Mesenchymal stem cell (in vitro differentiated cells and primary cell): ENCODE results near the gene HFM1.
"Not testable (repeated sequence)": the region's sequence is repeated elsewhere in the genome, so short reads cannot be mapped to it uniquely, and the experiment has no call there.

Source experiments
- DNase-seq: peaks from one replicate; pipeline ENCODE4 v3.0.0-alpha.2; 2013
- H2AFZ ChIP-seq: one replicate; pipeline ENCODE4 v1.6.1; 2013; ENCODE audit warnings: low read depth, mild to moderate bottlenecking, control low read depth, inconsistent platforms, low read length, moderate library complexity
- H2AK5ac ChIP-seq: 2 replicates; pipeline ENCODE4 v1.6.1; 2013; ENCODE audit warnings: low read length, moderate library complexity, mild to moderate bottlenecking, inconsistent platforms; ENCODE audit not compliant: severe bottlenecking
- H2BK120ac ChIP-seq: one replicate; pipeline ENCODE4 v1.6.1; 2013; ENCODE audit warnings: low read depth, mild to moderate bottlenecking, inconsistent platforms, low read length, moderate library complexity
- H2BK12ac ChIP-seq, 2 experiments: one replicate each; pipeline ENCODE4 v1.6.1; 2013; ENCODE audit warnings: inconsistent platforms in 2 of 2, low read length in 2 of 2, mild to moderate bottlenecking in 2 of 2, moderate library complexity in 2 of 2, control low read depth in 1 of 2
- H2BK15ac ChIP-seq: one replicate; pipeline ENCODE4 v1.6.1; 2013; ENCODE audit warnings: mild to moderate bottlenecking, low read depth, inconsistent platforms; ENCODE audit not compliant: poor library complexity, severe bottlenecking
- H2BK5ac ChIP-seq: 2 replicates; pipeline ENCODE4 v1.6.1; 2013; ENCODE audit warnings: low read depth, mild to moderate bottlenecking, low read length, control low read depth, inconsistent platforms; ENCODE audit not compliant: poor library complexity, severe bottlenecking
- H3K14ac ChIP-seq, 2 experiments: one replicate each; pipeline ENCODE4 v1.6.1; 2013; ENCODE audit warnings: inconsistent platforms in 2 of 2, low read length in 2 of 2, control low read depth in 1 of 2, mild to moderate bottlenecking in 1 of 2, moderate library complexity in 1 of 2
- H3K18ac ChIP-seq, 2 experiments: one replicate each; pipeline ENCODE4 v1.6.1; 2013; ENCODE audit warnings: inconsistent platforms in 2 of 2, low read length in 2 of 2, control low read depth in 1 of 2, low read depth in 1 of 2, mild to moderate bottlenecking in 1 of 2
- H3K23ac ChIP-seq, 2 experiments: one replicate each; pipeline ENCODE4 v1.6.1; 2013; ENCODE audit warnings: inconsistent platforms in 2 of 2, low read length in 2 of 2, mild to moderate bottlenecking in 2 of 2, moderate library complexity in 2 of 2, control low read depth in 1 of 2
- H3K27ac ChIP-seq: 2 replicates; pipeline ENCODE4 v1.5.1; 2013; ENCODE audit warnings: mild to moderate bottlenecking, moderate library complexity, low read length, control low read depth, inconsistent platforms; ENCODE audit not compliant: poor library complexity, severe bottlenecking
- H3K27me3 ChIP-seq, 2 experiments: 2 replicates each; pipeline versions ENCODE4 v1.6.1 to v1.7.0; 2013; ENCODE audit warnings: low read length in 2 of 2, mild to moderate bottlenecking in 2 of 2, moderate library complexity in 2 of 2, control low read depth in 1 of 2, inconsistent platforms in 1 of 2; ENCODE audit not compliant: control insufficient read depth in 1 of 2, insufficient read depth in 1 of 2
- H3K36me3 ChIP-seq, 2 experiments: 2 replicates each; pipeline versions ENCODE4 v1.6.1 to v1.7.0; 2013; ENCODE audit warnings: low read length in 2 of 2, control low read depth in 1 of 2, inconsistent platforms in 1 of 2, low read depth in 1 of 2, mild to moderate bottlenecking in 1 of 2; ENCODE audit not compliant: insufficient read depth in 2 of 2, control insufficient read depth in 1 of 2
- H3K4ac ChIP-seq, 2 experiments: one replicate each; pipeline ENCODE4 v1.6.1; 2013; ENCODE audit warnings: inconsistent platforms in 2 of 2, low read length in 2 of 2, mild to moderate bottlenecking in 2 of 2, moderate library complexity in 2 of 2, control low read depth in 1 of 2, low read depth in 1 of 2
- H3K4me1 ChIP-seq: 2 replicates; pipeline ENCODE4 v1.6.1; 2013; ENCODE audit warnings: low read depth, low read length, control low read depth; ENCODE audit not compliant: control insufficient read depth, insufficient read depth
- H3K4me2 ChIP-seq: 2 replicates; pipeline ENCODE4 v1.6.1; 2013; ENCODE audit warnings: low read length, mild to moderate bottlenecking, inconsistent platforms; ENCODE audit not compliant: poor library complexity, severe bottlenecking
- H3K4me3 ChIP-seq, 2 experiments: 2 replicates each; pipeline versions ENCODE4 v1.5.1 to v1.7.0; 2013; ENCODE audit warnings: low read length in 2 of 2, mild to moderate bottlenecking in 2 of 2, control low read depth in 1 of 2, low read depth in 1 of 2; ENCODE audit not compliant: insufficient read depth in 1 of 2
- H3K79me1 ChIP-seq: replicated peaks from 2 replicates; pipeline ENCODE4 v1.6.1; 2013; ENCODE audit warnings: mild to moderate bottlenecking, control low read depth, low read length, inconsistent platforms; ENCODE audit not compliant: poor library complexity, severe bottlenecking
- H3K9ac ChIP-seq: 2 replicates; pipeline ENCODE4 v1.7.0; 2013; ENCODE audit warnings: mild to moderate bottlenecking, low read length, moderate library complexity
- H3K9me3 ChIP-seq: 2 replicates; pipeline ENCODE4 v1.7.0; 2013; ENCODE audit warnings: mild to moderate bottlenecking, low read length; ENCODE audit not compliant: control insufficient read depth
- H4K8ac ChIP-seq: one replicate; pipeline ENCODE4 v1.6.1; 2013; ENCODE audit warnings: inconsistent platforms, mild to moderate bottlenecking, low read length, moderate library complexity
- H4K91ac ChIP-seq: one replicate; pipeline ENCODE4 v1.6.1; 2013; ENCODE audit warnings: mild to moderate bottlenecking, low read length, inconsistent platforms
- WGBS: methylation state at CpG from one replicate; pipeline ENCODE4 v1.1.7; 2013; ENCODE audit warnings: mixed read lengths; 5-methylcytosine and 5-hydroxymethylcytosine counted together

HFM1 gene

GRCh38 chr1:91307784-91308409 is 96.7 kb downstream of the HFM1 start:
- no peak overlapping the region for H3K18ac ChIP-seq
- H3K9me3 ChIP-seq, result peaks cover 39% of the 10 kb centered on the region

GRCh38 chr1:91303165-91303564 is 101.5 kb downstream of the HFM1 start:
- Histone ChIP-seq H2AFZ (no peak overlapping the region), H3K9ac (no peak overlapping the region), H3K4ac (no peak overlapping the region), H3K14ac (no peak overlapping the region), H3K36me3 (no peaks in the 10 kb centered on the region), H2BK5ac (no peak overlapping the region), H3K27ac (no peak overlapping the region), H3K27me3 (no peaks in the 10 kb centered on the region), H3K18ac (no peak overlapping the region), H2BK12ac (no peak overlapping the region), H2BK15ac (no peak overlapping the region), H3K4me1 (no peaks in the 10 kb centered on the region), H3K23ac (no peak overlapping the region), H2BK120ac (no peak overlapping the region), H3K4me2 (no peak overlapping the region), H4K8ac (no peak overlapping the region), H3K9me3 (peaks cover 21% of the 10 kb centered on the region), H3K4me3 (no peak overlapping the region), H2AK5ac (no peak overlapping the region), H4K91ac (no peak overlapping the region), H3K79me1 (no peaks in the 10 kb centered on the region)
- no peak for DNase-seq
- no CpG with 5 or more reads among the region's 1 CpG for WGBS

More at GRCh38 chr1:91307784-91308409, 96.7 kb downstream of the HFM1 start:
- Histone ChIP-seq H3K4me3 (no peak overlapping the region), H3K9ac (no peak overlapping the region), H2BK120ac (no peak overlapping the region), H3K27me3 (no peaks in the 10 kb centered on the region), H3K4me1 (no peaks in the 10 kb centered on the region), H2AK5ac (no peak overlapping the region), H2AFZ (no peak overlapping the region), H3K4ac (no peak overlapping the region), H3K23ac (no peak overlapping the region), H3K27ac (no peak overlapping the region), H3K14ac (no peak overlapping the region), H4K91ac (no peak overlapping the region), H3K36me3 (no peaks in the 10 kb centered on the region), H2BK15ac (no peak overlapping the region), H4K8ac (no peak overlapping the region), H3K4me2 (no peak overlapping the region), H3K79me1 (no peaks in the 10 kb centered on the region), H2BK12ac (no peak overlapping the region), H2BK5ac (no peak overlapping the region)
- DNase-seq, result no peak
- WGBS, result no CpG with 5 or more reads among the region's 1 CpG

- H3K23ac ChIP-seq, H2BK5ac ChIP-seq, H2AFZ ChIP-seq, H2BK12ac ChIP-seq, H2BK15ac ChIP-seq, H3K4me1 ChIP-seq, H3K9me3 ChIP-seq, H2AK5ac ChIP-seq, H3K4me3 ChIP-seq, H3K27me3 ChIP-seq, H3K36me3 ChIP-seq, H2BK120ac ChIP-seq, H3K14ac ChIP-seq, H3K9ac ChIP-seq, DNase-seq, H3K79me1 ChIP-seq, H3K18ac ChIP-seq, H3K4me2 ChIP-seq, H3K4ac ChIP-seq, H3K27ac ChIP-seq, H4K8ac ChIP-seq, H4K91ac ChIP-seq: not testable (repeated sequence)
- 94% methylated on average over 30 of the region's 47 CpGs for WGBS
Observed at GRCh38 chr1:91288843-91289553, 115.6 kb downstream of the HFM1 start.

GRCh38 chr1:91286962-91287317 is 117.7 kb downstream of the HFM1 start:
- not testable (repeated sequence) for H2BK5ac ChIP-seq, DNase-seq, H2BK15ac ChIP-seq, H3K4me2 ChIP-seq, H3K4me1 ChIP-seq, H3K79me1 ChIP-seq, H2BK120ac ChIP-seq, H3K23ac ChIP-seq, H3K9ac ChIP-seq, H4K91ac ChIP-seq, H2AFZ ChIP-seq, H3K4me3 ChIP-seq, H3K14ac ChIP-seq, H3K9me3 ChIP-seq, H3K36me3 ChIP-seq, H3K18ac ChIP-seq, H3K27me3 ChIP-seq, H3K4ac ChIP-seq, H4K8ac ChIP-seq, H2AK5ac ChIP-seq, H3K27ac ChIP-seq, H2BK12ac ChIP-seq
- WGBS, result 84% methylated on average over 6 of the region's 13 CpGs
